ENCODE measurements around the gene CEP83. TPM values are rescaled to one million over a fixed set of nuclear protein-coding genes. Genes with fewer than 3 reads are reported as not detected.

The CEP83 gene
- total RNA-seq, 2 donors from 2014 or later, result 6.8 to 26.5 TPM

GRCh38 chr12:94435511-94435927, 24.1 kb downstream of the CEP83 start:
- 51% methylated on average over 5 of the region's 5 CpGs for WGBS
- intact Hi-C loops (cut with DNase I), result no loop called here
- no peaks in the 10 kb centered on the region for H3K27me3 ChIP-seq (replicated peaks; ENCODE audit: insufficient read depth)
- H3K4me3 ChIP-seq, result no peak overlapping the region
- H3K27ac ChIP-seq, result no peak overlapping the region
- no peaks in the 10 kb centered on the region for H3K36me3 ChIP-seq
- TF ChIP-seq POLR2AphosphoS5 (IDR thresholded peaks at IDR 0.05) (no peak), CTCF (IDR thresholded peaks at IDR 0.05) (no peak)
- H3K9me3 ChIP-seq, result no peaks in the 10 kb centered on the region
- no peaks in the 10 kb centered on the region for H3K4me1 ChIP-seq (replicated peaks)
- DNase-seq (ENCODE audit: low spot score), result no peak

GRCh38 chr12:94434171-94434570, 25.5 kb downstream of the CEP83 start:
- WGBS, result 50% methylated on average over 3 of the region's 3 CpGs
- intact Hi-C loops (cut with DNase I), result loop anchor here (5.0 kb wide), 1 partner anchor 297 kb away; no protein-coding TSS in a partner anchor
- Histone ChIP-seq H3K36me3 (no peaks in the 10 kb centered on the region), H3K4me3 (no peak overlapping the region), H3K9me3 (no peaks in the 10 kb centered on the region), H3K27me3 (replicated peaks; ENCODE audit: insufficient read depth) (no peaks in the 10 kb centered on the region), H3K27ac (no peak overlapping the region), H3K4me1 (replicated peaks) (no peaks in the 10 kb centered on the region)
- DNase-seq (ENCODE audit: low spot score), result no peak
- TF ChIP-seq POLR2A (IDR thresholded peaks at IDR 0.05), result no peak
- TF ChIP-seq CTCF (IDR thresholded peaks at IDR 0.05), result peak in 1 of 4 experiments; percentile 18

- H3K27me3 ChIP-seq (replicated peaks; ENCODE audit: insufficient read depth), result no peaks in the 10 kb centered on the region
- H3K36me3 ChIP-seq, result no peaks in the 10 kb centered on the region
- H3K4me3 ChIP-seq, result no peak overlapping the region
- no peaks in the 10 kb centered on the region for H3K4me1 ChIP-seq (replicated peaks)
- 31% methylated on average over 1 of the region's 1 CpG for WGBS
- H3K27ac ChIP-seq, result no peak overlapping the region
- DNase-seq (ENCODE audit: low spot score), result no peak
- no peak for TF ChIP-seq POLR2A (IDR thresholded peaks at IDR 0.05)
- TF ChIP-seq CTCF (IDR thresholded peaks at IDR 0.05), result no peak
- no peak for TF ChIP-seq POLR2AphosphoS5 (IDR thresholded peaks at IDR 0.05)
- H3K9me3 ChIP-seq, result no peaks in the 10 kb centered on the region
- intact Hi-C loops (cut with DNase I), result loop anchor here (5.0 kb wide), 1 partner anchor 296 kb away; no protein-coding TSS in a partner anchor
Observed at GRCh38 chr12:94433744-94434143, 25.9 kb downstream of the CEP83 start.

- Histone ChIP-seq H3K4me3 (no peak overlapping the region), H3K9me3 (no peaks in the 10 kb centered on the region), H3K27ac (no peak overlapping the region), H3K36me3 (no peaks in the 10 kb centered on the region), H3K27me3 (replicated peaks; ENCODE audit: insufficient read depth) (no peaks in the 10 kb centered on the region), H3K4me1 (replicated peaks) (peaks cover 4% of the 10 kb centered on the region)
- intact Hi-C loops (cut with DNase I), result loop anchor here (5.0 kb wide), 1 partner anchor 293 kb away; no protein-coding TSS in a partner anchor
- no peak for DNase-seq (ENCODE audit: low spot score)
- TF ChIP-seq POLR2A (IDR thresholded peaks at IDR 0.05) (no peak), CTCF (IDR thresholded peaks at IDR 0.05) (no peak), POLR2AphosphoS5 (IDR thresholded peaks at IDR 0.05) (no peak)
Observed at GRCh38 chr12:94430304-94430703, 29.4 kb downstream of the CEP83 start.

- DNase-seq (ENCODE audit: low spot score), result no peak
- no peak overlapping the region for H3K4me3 ChIP-seq
- H3K4me1 ChIP-seq (replicated peaks), result peaks cover 4% of the 10 kb centered on the region
- TF ChIP-seq POLR2A (IDR thresholded peaks at IDR 0.05) (no peak), POLR2AphosphoS5 (IDR thresholded peaks at IDR 0.05) (no peak), CTCF (IDR thresholded peaks at IDR 0.05) (no peak)
- no peaks in the 10 kb centered on the region for H3K9me3 ChIP-seq
- H3K27me3 ChIP-seq (replicated peaks; ENCODE audit: insufficient read depth), result no peaks in the 10 kb centered on the region
- no peak overlapping the region for H3K27ac ChIP-seq
- H3K36me3 ChIP-seq, result no peaks in the 10 kb centered on the region
- intact Hi-C loops (cut with DNase I), result loop anchor here (5.0 kb wide), 2 partner anchors 277 to 292 kb away; no protein-coding TSS in a partner anchor
Observed at GRCh38 chr12:94429633-94430032, 30.0 kb downstream of the CEP83 start.

Data from prostate gland (tissue), 2 donors.